IPS-18c (cell line): Measurements from ENCODE around the gene CXorf49.
"Not testable (repeated sequence)": the region's sequence is repeated elsewhere in the genome, so short reads cannot be mapped to it uniquely, and the experiment has no call there.

Experiments
- H3K4me3 ChIP-seq: 2 replicates; pipeline ENCODE4 v1.7.0; 2013; ENCODE audit warnings: low read depth, mild to moderate bottlenecking, low read length, moderate library complexity; ENCODE audit not compliant: insufficient read depth
- H3K9me3 ChIP-seq: one replicate; pipeline ENCODE4 v1.6.1; 2013; ENCODE audit warnings: mild to moderate bottlenecking, low read length, moderate library complexity; ENCODE audit not compliant: control insufficient read depth, insufficient read depth

Gene CXorf49

GRCh38 chrX:71718185-71718584, at the start of gene CXorf49:
TSS of gene CXorf49 (minus strand) at chrX:71718285. CDS start at chrX:71718151, 134 bp downstream.
- not testable (repeated sequence) for H3K9me3 ChIP-seq, H3K4me3 ChIP-seq

- H3K9me3 ChIP-seq, H3K4me3 ChIP-seq: not testable (repeated sequence)
Measured at GRCh38 chrX:71767134-71767533, 49.0 kb upstream of the CXorf49 start.

- not testable (repeated sequence) for H3K4me3 ChIP-seq, H3K9me3 ChIP-seq
Measured at GRCh38 chrX:71765613-71766012, 47.5 kb upstream of the CXorf49 start.

GRCh38 chrX:71764832-71765231, 46.7 kb upstream of the CXorf49 start:
- not testable (repeated sequence) for H3K9me3 ChIP-seq, H3K4me3 ChIP-seq

- H3K9me3 ChIP-seq, H3K4me3 ChIP-seq: not testable (repeated sequence)
Measured at GRCh38 chrX:71763049-71763448, 45.0 kb upstream of the CXorf49 start, which contains the start of gene CXorf49B. TSS of gene CXorf49B (plus strand) at chrX:71763349. CDS start at chrX:71763424, 75 bp downstream.

GRCh38 chrX:71760688-71761281, 42.7 kb upstream of the CXorf49 start:
- H3K9me3 ChIP-seq, H3K4me3 ChIP-seq: not testable (repeated sequence)

GRCh38 chrX:71720289-71720886, 2.3 kb upstream of the CXorf49 start:
- H3K9me3 ChIP-seq, H3K4me3 ChIP-seq: not testable (repeated sequence)

GRCh38 chrX:71719195-71719594, 1.1 kb upstream of the CXorf49 start:
- not testable (repeated sequence) for H3K4me3 ChIP-seq, H3K9me3 ChIP-seq

GRCh38 chrX:71716323-71716722, 1.8 kb downstream of the CXorf49 start:
- H3K9me3 ChIP-seq, H3K4me3 ChIP-seq: not testable (repeated sequence)

GRCh38 chrX:71715551-71715950, 2.5 kb downstream of the CXorf49 start:
- not testable (repeated sequence) for H3K9me3 ChIP-seq, H3K4me3 ChIP-seq

- H3K9me3 ChIP-seq, H3K4me3 ChIP-seq: not testable (repeated sequence)
Measured at GRCh38 chrX:71714064-71714463, 4.0 kb downstream of the CXorf49 start.

- not testable (repeated sequence) for H3K9me3 ChIP-seq, H3K4me3 ChIP-seq
Measured at GRCh38 chrX:71702853-71703252, 15.2 kb downstream of the CXorf49 start.

GRCh38 chrX:71699023-71699344, 19.1 kb downstream of the CXorf49 start:
- H3K4me3 ChIP-seq, H3K9me3 ChIP-seq: not testable (repeated sequence)

GRCh38 chrX:71698299-71699022, 19.6 kb downstream of the CXorf49 start:
- not testable (repeated sequence) for H3K9me3 ChIP-seq, H3K4me3 ChIP-seq

GRCh38 chrX:71697466-71698298, 20.4 kb downstream of the CXorf49 start:
- H3K9me3 ChIP-seq, result not testable (repeated sequence)

GRCh38 chrX:71696641-71697465, 21.2 kb downstream of the CXorf49 start:
- H3K4me3 ChIP-seq, H3K9me3 ChIP-seq: not testable (repeated sequence)

More at GRCh38 chrX:71697466-71698298, 20.4 kb downstream of the CXorf49 start:
- not testable (repeated sequence) for H3K4me3 ChIP-seq
